SK-N-SH (cell line): Measurements from ENCODE around the gene AIPL1. TPM values are rescaled to one million over a fixed set of nuclear protein-coding genes. Genes with fewer than 3 reads are reported as not detected.

ENCODE experiments used
- CTCF ChIA-PET: fragments of 300-600, 350-600 bp; formaldehyde crosslinking; extraction: SDS; loops from one replicate; lab custom pipeline; 2021; lab: Yijun Ruan, JAX
- POLR2A ChIA-PET: fragments of 350-600 bp; sonication (Branson Sonifier 250); formaldehyde crosslinking; extraction: SDS; loops from one replicate; lab custom pipeline; 2020; ENCODE audit warnings: antibody characterized with exemption, inconsistent platforms; lab: Yijun Ruan, JAX
- DNase-seq: peaks from one replicate; pipeline ENCODE4 v3.0.0; 2012
- H2AFZ ChIP-seq: fragments of 200-600 bp; sonication (generic); 2 replicates; pipeline ENCODE4 v1.8.1; 2016; ENCODE audit warnings: antibody characterized with exemption, mild to moderate bottlenecking, low read depth
- H3F3A ChIP-seq: fragments of 200-600 bp; sonication (generic); replicated peaks from 2 replicates; pipeline ENCODE3; 2016; ENCODE audit warnings: antibody characterized with exemption, mild to moderate bottlenecking; ENCODE audit not compliant: insufficient read depth
- H3K27ac ChIP-seq, 2 experiments: fragments of 200-500 bp in 1 of 2; fragments of 200-600 bp in 1 of 2; sonication (Bioruptor generic) in 1 of 2; sonication (generic), shearing (Covaris generic) in 1 of 2; 2 replicates each; pipeline versions ENCODE4 v1.5.1 to v1.6.1; 2014 to 2016; ENCODE audit warnings: low read depth in 2 of 2, inconsistent platforms in 1 of 2, low read length in 1 of 2, mild to moderate bottlenecking in 1 of 2, mixed read lengths in 1 of 2
- H3K27me3 ChIP-seq: fragments of 200-600 bp; sonication (generic), shearing (Covaris generic); 2 replicates; pipeline ENCODE4 v1.6.1; 2016; ENCODE audit warnings: mixed run types; ENCODE audit not compliant: insufficient read depth
- H3K36me3 ChIP-seq, 2 experiments: fragments of 200-500 bp in 1 of 2; fragments of 200-600 bp in 1 of 2; sonication (Bioruptor generic) in 1 of 2; sonication (generic) in 1 of 2; replicated peaks in 1 of 2; 2 replicates each; pipeline versions ENCODE3 to v1.5.1; 2014 to 2016; ENCODE audit warnings: low read length in 1 of 2, mild to moderate bottlenecking in 1 of 2; ENCODE audit not compliant: insufficient read depth in 2 of 2, control insufficient read depth in 1 of 2
- H3K4me1 ChIP-seq, 2 experiments: fragments of 200-500 bp in 1 of 2; fragments of 200-600 bp in 1 of 2; sonication (Bioruptor generic) in 1 of 2; sonication (generic), shearing (Covaris generic) in 1 of 2; 2 replicates each; pipeline versions ENCODE4 v1.5.1 to v1.6.1; 2014 to 2016; ENCODE audit warnings: low read depth in 1 of 2, low read length in 1 of 2, mixed run types in 1 of 2; ENCODE audit not compliant: insufficient read depth in 2 of 2, control insufficient read depth in 1 of 2
- H3K4me2 ChIP-seq: fragments of 200-600 bp; sonication (generic), shearing (Covaris generic); 2 replicates; pipeline ENCODE4 v1.6.1; 2017; ENCODE audit warnings: mixed run types
- H3K4me3 ChIP-seq, 2 experiments: fragments of 200-500 bp in 1 of 2; fragments of 200-600 bp in 1 of 2; sonication (Bioruptor generic) in 1 of 2; sonication (generic), shearing (Covaris generic) in 1 of 2; 2 replicates each; pipeline versions ENCODE4 v1.5.1 to v1.8.1; 2014 to 2016; ENCODE audit warnings: low read depth in 2 of 2, inconsistent platforms in 1 of 2, low read length in 1 of 2, mild to moderate bottlenecking in 1 of 2, mixed read lengths in 1 of 2, moderate library complexity in 1 of 2
- H3K79me2 ChIP-seq: fragments of 200-600 bp; sonication (generic); 2 replicates; pipeline ENCODE4 v1.8.1; 2017; ENCODE audit warnings: mild to moderate bottlenecking; ENCODE audit not compliant: insufficient read depth
- H3K9ac ChIP-seq: fragments of 200-600 bp; sonication (generic); 2 replicates; pipeline ENCODE4 v1.6.1; 2017; ENCODE audit warnings: mixed run types
- H3K9me2 ChIP-seq: fragments of 200-600 bp; sonication (generic); 2 replicates; pipeline ENCODE4 v1.6.1; 2017; ENCODE audit warnings: mixed run types
- H3K9me3 ChIP-seq: fragments of 200-600 bp; sonication (generic); 2 replicates; pipeline ENCODE4 v1.6.1; 2017; ENCODE audit warnings: mixed run types, mild to moderate bottlenecking, moderate library complexity
- H4K20me1 ChIP-seq: fragments of 200-600 bp; sonication (generic); 2 replicates; pipeline ENCODE4 v1.6.1; 2017; ENCODE audit warnings: mild to moderate bottlenecking, mixed run types; ENCODE audit not compliant: insufficient read depth
- CHD2 ChIP-seq: fragments of 150-350 bp; IDR thresholded peaks from 2 replicates; pipeline ENCODE4 v1.6.1; 2018; ENCODE audit warnings: low read length; ENCODE audit not compliant: partially characterized antibody
- CTCF ChIP-seq: fragments of 200-600 bp; sonication (generic); IDR thresholded peaks from 2 replicates; pipeline ENCODE4 v1.6.1; 2017; ENCODE audit warnings: antibody characterized with exemption, mild to moderate bottlenecking, moderate library complexity
- EZH2phosphoT487 ChIP-seq: fragments of 200-600 bp; sonication (generic); IDR thresholded peaks from 2 replicates; pipeline ENCODE4 v1.6.1; 2017; ENCODE audit warnings: low read depth, mixed run types, mild to moderate bottlenecking, antibody characterized with exemption, moderate library complexity, borderline replicate concordance
- FOXJ3 ChIP-seq: sonication (generic); formaldehyde crosslinking; IDR thresholded peaks from 2 replicates; pipeline ENCODE4 v1.5.1; 2020; ENCODE audit warnings: mild to moderate bottlenecking, missing genetic modification reagents
- FOXM1 ChIP-seq: IDR thresholded peaks from 2 replicates; pipeline ENCODE4 v1.4.0; 2012; ENCODE audit warnings: low read depth, mild to moderate bottlenecking
- GABPA ChIP-seq: IDR thresholded peaks from 2 replicates; pipeline ENCODE4 v1.4.0; 2012; ENCODE audit warnings: low read depth, mild to moderate bottlenecking
- IRF3 ChIP-seq: fragments of 150-350 bp; IDR thresholded peaks from 2 replicates; pipeline ENCODE4 v1.6.1; 2016; ENCODE audit warnings: mild to moderate bottlenecking, low read depth, low read length
- MAX ChIP-seq: IDR thresholded peaks from 2 replicates; pipeline ENCODE4 v1.4.0; 2012; ENCODE audit warnings: low read depth
- MEF2A ChIP-seq: IDR thresholded peaks from 2 replicates; pipeline ENCODE4 v1.4.0; 2012; ENCODE audit warnings: low read depth, borderline replicate concordance
- MXI1 ChIP-seq: IDR thresholded peaks from 2 replicates; pipeline ENCODE4 v1.6.1; 2012; ENCODE audit warnings: mild to moderate bottlenecking, low read depth, low read length, improper control_type of control experiment
- NRF1 ChIP-seq: IDR thresholded peaks from 2 replicates; pipeline ENCODE4 v1.6.1; 2012; ENCODE audit warnings: low read depth, mild to moderate bottlenecking, low read length
- PBX3 ChIP-seq: IDR thresholded peaks from 2 replicates; pipeline ENCODE4; 2012
- RCOR1 ChIP-seq: fragments of 150-350 bp; IDR thresholded peaks from 2 replicates; pipeline ENCODE4 v1.6.1; 2017; ENCODE audit warnings: antibody characterized with exemption, low read length
- REST ChIP-seq: IDR thresholded peaks from 2 replicates; pipeline ENCODE4 v1.6.1; 2012; ENCODE audit warnings: mild to moderate bottlenecking, low read depth, low read length, moderate library complexity
- RFX5 ChIP-seq: IDR thresholded peaks from 2 replicates; pipeline ENCODE4 v1.6.1; 2012; ENCODE audit warnings: mild to moderate bottlenecking, improper control_type of control experiment, low read length
- RXRA ChIP-seq: IDR thresholded peaks from 2 replicates; pipeline ENCODE4 v1.4.0; 2012; ENCODE audit warnings: low read depth, mild to moderate bottlenecking, borderline replicate concordance
- SMC3 ChIP-seq: IDR thresholded peaks from 2 replicates; pipeline ENCODE4 v1.6.1; 2012; ENCODE audit warnings: low read depth, low read length, improper control_type of control experiment
- USF2 ChIP-seq: fragments of 150-350 bp; IDR thresholded peaks from 2 replicates; pipeline ENCODE4 v1.6.1; 2017; ENCODE audit warnings: antibody characterized with exemption, low read length, low read depth, borderline replicate concordance
- YY1 ChIP-seq: IDR thresholded peaks from 2 replicates; pipeline ENCODE4 v1.4.0; 2012; ENCODE audit warnings: low read depth, mild to moderate bottlenecking
- ZBTB33 ChIP-seq: IDR thresholded peaks from 2 replicates; pipeline ENCODE4 v1.4.0; 2012; ENCODE audit warnings: low read depth, borderline replicate concordance
- whole genome bisulfite sequencing: methylation state at CpG from one replicate; pipeline ENCODE4 v1.1.6; 2017; ENCODE audit warnings: low lambda C conversion rate; 5-methylcytosine and 5-hydroxymethylcytosine counted together
- polyA plus RNA-seq, 3 experiments: library from polyadenylated mRNA; depleted of rRNA; stranded (reverse); fragments of >200 nt; gene quantifications; 2 replicates each; pipeline ENCODE4 v1.2.3, GENCODE V29; 2012

The AIPL1 gene
- polyA plus RNA-seq, 1 of the 3 experiments (the other 2 are of a cell fraction), result not detected

- Histone ChIP-seq H3K9me2 (no peaks in the 10 kb centered on the region), H2AFZ (no peak overlapping the region), H3K4me1 (peaks cover 0 to 16% of the 10 kb centered on the region in 2 experiments; a peak in 1 of 4 replicates), H3K79me2 (no peaks in the 10 kb centered on the region), H3K36me3 (no peaks in the 10 kb centered on the region), H3K4me3 (no peak overlapping the region), H3K9ac (no peak overlapping the region), H4K20me1 (no peaks in the 10 kb centered on the region), H3K27ac (no peak overlapping the region), H3K27me3 (no peaks in the 10 kb centered on the region), H3F3A (no peaks in the 10 kb centered on the region), H3K9me3 (no peaks in the 10 kb centered on the region), H3K4me2 (no peak overlapping the region)
- no peak for DNase-seq
- ChIA-PET POLR2A (no interaction called here), CTCF (no interaction called here)
- 83% methylated on average over 14 of the region's 14 CpGs for WGBS
- TF ChIP-seq MXI1 (no peak), FOXJ3 (CRISPR knock-in tag) (no peak), MEF2A (no peak), REST (no peak), GABPA (no peak), RCOR1 (no peak), PBX3 (no peak), NRF1 (no peak), CHD2 (no peak), USF2 (no peak), RFX5 (no peak), FOXM1 (no peak), IRF3 (no peak), CTCF (no peak), EZH2phosphoT487 (no peak), RXRA (no peak), SMC3 (no peak), MAX (no peak), YY1 (no peak), ZBTB33 (no peak)
These were observed 43.0 kb upstream of the AIPL1 start for GRCh38 chr17:6477831-6478383.
